Measurements from ENCODE around the gene AMMECR1L.
"Not testable (repeated sequence)": the region's sequence is repeated elsewhere in the genome, so short reads cannot be mapped to it uniquely, and the experiment has no call there.

The AMMECR1L gene

DNA sequence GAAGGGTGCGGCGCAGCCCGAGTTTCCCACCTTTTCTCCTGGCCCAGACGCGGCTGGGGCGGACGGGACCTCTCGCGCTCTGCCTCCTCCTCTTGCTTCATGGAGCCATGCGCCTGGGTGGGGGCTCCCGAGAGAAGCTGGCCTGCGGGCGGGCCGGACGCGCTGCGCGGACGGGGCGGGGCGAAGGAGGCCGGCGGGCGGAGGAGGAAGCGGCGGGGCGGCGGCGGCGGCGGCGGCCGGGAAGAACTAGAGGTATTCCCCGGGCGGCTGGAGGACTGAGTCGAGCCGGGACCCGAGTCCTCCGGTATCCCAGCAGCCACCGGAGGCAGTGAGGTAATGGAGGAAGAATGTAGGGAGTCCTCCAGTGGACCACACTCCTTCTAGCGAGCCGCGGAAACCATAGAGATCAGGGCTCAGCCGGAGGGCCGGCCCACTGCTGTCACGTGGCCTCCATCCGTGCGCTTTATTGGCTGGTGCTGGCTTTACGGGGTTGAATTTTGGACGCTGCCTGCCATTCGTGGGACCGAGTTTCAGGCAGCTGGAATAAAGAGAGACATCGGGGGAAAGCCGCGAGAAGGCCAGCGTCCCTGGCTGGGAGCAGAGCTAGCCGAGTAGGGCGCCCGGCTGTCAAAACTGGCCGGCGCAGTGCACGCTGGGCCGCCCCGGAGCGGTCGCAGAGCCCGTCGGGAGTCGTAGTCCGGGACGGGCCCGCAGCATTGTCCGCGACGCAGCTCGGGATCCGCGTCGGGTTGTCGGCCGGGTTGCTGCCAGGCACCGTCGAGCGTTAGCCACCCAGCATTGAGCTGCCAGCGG lies at the start of gene AMMECR1L:
Gene AMMECR1L, minus strand, starts transcription at position 177 of the 813 bp plus-strand sequence. CDS start 11,722 bp downstream, outside the sequence.
- peak; percentile 17 for DNase-seq

DNA sequence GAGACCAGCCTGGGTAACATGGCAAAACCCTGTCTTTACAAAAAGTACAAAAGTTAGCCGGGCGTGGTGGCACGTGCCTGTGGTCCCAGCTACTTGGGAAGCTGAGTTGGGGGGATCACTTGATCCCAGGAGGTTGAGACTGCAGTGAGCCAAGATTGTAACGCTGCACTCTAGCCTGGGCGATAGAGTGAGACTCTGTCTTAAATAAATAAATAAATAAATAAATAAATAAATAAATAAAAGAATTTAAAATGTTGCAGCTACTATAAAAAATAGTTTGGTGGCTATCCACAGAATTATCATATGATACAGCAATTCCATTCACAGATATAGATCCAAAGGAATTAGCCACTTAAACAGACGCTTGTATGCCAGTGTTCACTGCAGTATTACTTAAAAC lies 49.6 kb upstream of the AMMECR1L start:
- no peak for DNase-seq

DNA sequence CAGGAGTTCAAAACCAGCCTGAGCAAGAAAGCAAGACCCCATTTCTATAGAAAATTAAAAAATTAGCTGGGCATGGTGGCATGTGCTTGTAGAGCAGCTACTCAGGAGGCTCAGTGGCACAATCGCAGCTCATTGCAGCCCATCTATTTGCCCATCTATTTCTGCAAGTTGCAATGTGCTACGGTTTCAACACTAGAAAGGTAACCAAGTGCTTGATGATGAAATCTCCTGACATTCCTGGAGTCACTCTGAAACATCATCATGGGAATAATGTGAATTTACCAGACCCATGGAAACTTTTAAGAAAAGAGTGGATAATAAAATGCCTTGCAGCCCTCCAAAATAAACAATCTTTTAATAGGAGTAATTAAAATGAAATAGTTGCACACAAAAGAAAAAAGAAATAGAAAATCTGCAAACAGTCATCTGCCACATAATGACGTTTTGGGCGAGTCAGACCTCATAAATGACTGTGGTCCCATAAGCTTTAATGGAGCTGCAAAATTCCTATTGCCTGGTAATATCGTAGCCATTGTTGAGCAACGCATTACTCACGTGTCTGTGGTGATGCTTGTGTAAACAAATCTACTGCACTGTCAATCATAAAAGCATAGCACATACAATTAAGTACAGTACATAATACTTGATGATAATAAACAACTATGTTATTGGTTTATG lies 46.6 kb upstream of the AMMECR1L start:
- DNase-seq: no peak

DNA sequence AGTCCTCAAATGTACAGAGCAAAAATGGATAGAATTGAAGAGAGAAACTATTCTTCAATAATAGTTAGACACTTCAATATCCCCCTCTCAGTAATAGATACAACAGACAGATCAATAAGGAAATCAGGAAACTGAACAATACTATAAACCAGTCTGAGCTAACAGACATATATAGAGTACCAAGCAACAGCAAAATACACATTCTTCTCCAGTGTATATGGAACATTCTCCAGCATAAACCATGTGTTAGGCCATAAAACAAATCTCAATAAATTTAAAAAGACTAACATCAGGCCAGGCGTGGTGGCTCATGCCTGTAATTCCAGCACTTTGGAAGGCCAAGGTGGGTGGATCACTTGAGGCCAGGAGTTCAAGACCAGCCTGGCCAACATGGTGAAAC lies 43.7 kb upstream of the AMMECR1L start:
- no peak for DNase-seq

DNA sequence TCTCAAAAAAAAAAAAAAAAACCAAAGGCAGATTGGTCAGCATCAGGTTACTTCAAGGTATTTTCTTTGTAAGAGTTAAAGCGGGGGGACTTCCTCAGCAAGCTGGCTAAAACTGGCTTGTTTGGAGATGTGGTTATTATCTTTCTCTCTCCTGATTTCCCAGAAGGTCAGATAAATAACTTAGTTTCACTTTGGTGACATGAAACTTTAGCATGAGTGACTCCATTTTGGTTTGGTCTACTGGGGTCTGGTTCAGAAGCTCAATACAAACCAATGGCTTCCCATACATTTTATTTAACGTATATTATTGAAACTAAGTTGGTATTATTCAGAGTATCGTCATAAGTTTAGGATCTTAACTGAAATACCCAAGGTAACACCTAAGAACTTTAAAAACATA lies 41.6 kb upstream of the AMMECR1L start:
- DNase-seq: no peak

DNA sequence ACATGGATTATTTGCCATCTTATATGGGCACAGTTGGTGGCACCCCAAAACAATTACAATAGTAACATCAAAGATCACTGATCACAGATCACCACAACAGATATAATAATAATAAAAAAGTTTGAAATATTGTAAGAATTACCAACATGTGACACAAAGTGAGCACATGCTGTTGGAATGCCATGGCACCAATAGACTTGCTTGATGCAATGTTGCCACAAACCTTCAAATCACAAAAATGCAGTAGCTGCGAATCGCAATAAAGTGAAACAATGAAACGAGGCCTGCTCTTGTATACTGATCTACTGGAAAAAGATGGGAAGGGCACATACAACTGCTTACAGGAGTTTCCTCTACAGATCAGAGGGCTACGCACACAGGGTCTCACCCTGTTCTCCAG lies 32.2 kb upstream of the AMMECR1L start:
- no peak for DNase-seq

DNA sequence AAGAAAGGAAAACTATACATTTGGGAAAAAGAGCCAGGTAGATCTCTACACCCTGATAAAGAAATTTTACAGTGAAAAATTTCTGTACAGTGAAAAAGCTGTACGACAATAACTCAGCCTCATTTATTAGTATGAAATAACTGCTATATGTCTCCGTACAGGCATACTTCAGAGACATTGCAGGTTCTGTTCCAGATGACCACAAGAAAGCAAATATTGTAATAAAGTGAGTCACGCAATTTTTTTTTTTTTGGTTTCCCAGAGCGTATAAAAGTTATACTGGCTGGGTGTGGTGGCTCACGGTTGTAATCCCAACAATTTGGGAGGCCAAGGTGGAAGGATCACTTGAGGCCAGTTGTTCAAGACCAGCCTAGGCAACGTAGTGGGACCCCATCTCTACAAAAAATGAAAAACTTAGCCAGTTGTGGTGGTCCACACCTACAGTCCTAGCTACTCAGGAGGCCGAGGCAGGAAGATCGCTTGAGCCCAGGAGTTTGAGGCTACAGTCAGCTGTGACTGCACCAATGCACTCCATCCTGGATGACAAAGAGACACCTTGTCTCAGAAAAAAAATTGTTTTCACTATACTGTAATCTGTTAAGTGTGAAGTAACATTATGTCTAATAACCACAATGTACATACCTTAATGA lies 28.2 kb upstream of the AMMECR1L start:
- no peak for DNase-seq

DNA sequence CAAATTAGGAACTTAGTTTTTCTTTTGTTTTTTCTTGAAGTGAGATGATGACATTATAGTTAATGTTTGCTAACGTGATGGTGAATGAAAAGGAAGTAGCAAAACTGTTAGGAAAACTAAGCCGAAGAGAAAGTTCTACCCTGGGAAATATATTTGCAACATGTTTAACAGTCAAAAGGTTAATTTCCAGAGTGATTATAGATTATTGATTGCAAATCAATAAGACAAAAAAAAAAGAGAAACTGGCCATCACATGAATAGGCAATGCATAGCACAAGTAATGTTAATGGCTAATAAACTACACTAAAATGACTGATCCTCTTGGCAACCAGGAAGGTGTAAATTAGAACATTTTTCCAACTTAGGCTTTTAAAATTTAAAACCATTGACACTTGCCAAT lies 26.0 kb upstream of the AMMECR1L start:
- no peak for DNase-seq

DNA sequence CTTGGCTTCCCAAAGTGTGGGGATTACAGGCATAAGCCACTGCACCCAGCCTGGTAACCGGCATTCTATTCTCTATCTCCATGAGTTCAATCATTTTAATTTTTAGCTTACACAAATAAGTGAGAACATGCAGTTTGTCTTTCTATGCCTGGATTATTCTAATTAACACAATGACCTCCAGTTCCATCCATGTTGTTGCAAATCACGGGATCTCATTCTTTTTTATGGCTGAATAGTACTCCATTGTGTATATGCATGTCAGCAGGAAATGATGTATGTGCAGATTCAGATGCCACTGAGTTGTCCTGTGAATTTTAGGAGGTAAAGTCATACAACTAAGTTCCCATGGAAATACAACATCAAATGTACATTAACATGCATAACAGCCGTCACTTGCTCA lies 24.7 kb upstream of the AMMECR1L start:
- DNase-seq: no peak

DNA sequence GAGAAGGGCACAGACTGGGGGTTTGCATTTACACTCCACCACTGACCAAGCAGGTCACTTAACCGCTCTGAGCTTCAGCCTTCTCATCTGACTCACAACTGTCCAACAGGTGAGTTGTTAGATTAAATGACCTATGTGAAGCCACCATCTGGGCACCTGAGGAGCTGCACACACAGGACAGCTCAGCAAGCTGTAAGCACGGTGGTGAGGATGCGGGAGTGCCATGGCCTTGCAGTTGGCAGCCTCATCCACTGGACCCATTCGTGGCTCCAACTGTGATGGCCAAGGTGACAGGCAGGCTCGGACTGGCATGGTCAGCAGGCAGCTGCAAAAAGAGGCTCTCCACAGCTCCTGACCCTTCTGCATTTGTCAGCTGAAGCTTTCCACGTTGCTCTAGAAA lies 23.3 kb upstream of the AMMECR1L start:
- DNase-seq: no peak

DNA sequence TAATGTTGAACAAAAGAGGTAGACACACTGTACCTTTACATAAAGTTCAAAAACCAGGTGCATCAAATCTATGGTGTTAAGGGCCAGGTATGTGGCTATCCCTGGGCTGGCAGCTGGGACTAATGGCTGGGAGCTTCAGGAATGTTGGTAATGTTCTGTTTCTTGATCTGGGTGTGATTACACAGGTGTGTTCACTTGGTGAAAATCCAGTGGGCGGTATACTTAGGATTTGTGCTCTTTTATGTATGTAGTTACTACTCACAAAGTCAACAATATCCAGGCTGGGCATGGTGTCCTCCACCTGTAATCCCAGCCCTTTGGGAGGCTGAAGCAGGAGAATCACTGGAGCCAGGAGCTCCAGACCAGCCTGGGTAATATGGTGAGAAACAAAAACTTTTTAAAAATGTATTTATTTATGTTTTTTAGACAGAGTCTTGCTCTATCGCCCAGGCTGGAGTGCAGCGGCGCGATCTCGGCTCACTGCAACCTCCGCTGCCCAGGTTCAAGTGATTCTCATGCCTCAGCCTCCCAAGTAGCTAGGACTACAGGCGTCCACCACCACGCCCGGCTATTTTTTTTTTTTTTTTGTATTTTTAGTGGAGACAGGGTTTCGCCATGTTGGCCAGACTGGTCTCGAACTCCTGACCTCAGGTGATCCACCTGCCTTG lies 22.1 kb upstream of the AMMECR1L start:
- not testable (repeated sequence) for DNase-seq

DNA sequence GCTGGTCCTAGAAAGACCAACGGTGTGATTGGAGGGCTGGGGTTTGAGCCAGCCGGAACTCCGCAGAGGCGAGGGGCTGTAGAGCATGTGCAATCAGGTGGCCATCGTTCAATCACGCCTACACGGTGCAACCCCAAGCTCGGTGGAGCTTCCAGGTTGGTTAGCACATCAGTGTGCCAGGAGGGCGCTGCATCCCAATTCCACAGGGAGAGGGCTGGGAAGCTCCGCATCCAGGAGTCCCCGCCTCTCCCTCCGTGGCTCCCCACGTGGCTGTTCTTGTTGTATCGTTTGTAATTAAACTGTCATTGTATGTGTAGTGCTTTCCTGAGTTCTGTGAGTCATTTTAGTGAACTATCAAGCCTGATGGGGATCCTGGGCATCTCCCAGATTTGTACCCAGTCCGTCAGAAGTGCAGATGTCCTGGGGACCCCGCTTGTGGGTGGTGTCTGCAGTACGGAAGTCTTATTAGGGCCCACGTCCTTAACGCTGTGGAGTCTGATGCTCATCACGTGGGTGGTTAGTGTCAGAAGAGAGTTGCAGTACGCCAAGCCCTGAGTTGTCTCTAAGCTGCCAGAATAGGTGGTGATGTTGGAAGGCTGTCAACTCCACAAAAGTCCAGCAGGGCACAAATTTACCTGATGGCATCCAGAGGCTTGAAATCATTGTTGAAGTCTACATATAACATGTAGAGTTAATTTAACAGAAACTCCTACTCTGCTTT lies 20.6 kb upstream of the AMMECR1L start:
- peak; percentile 3 for DNase-seq

DNA sequence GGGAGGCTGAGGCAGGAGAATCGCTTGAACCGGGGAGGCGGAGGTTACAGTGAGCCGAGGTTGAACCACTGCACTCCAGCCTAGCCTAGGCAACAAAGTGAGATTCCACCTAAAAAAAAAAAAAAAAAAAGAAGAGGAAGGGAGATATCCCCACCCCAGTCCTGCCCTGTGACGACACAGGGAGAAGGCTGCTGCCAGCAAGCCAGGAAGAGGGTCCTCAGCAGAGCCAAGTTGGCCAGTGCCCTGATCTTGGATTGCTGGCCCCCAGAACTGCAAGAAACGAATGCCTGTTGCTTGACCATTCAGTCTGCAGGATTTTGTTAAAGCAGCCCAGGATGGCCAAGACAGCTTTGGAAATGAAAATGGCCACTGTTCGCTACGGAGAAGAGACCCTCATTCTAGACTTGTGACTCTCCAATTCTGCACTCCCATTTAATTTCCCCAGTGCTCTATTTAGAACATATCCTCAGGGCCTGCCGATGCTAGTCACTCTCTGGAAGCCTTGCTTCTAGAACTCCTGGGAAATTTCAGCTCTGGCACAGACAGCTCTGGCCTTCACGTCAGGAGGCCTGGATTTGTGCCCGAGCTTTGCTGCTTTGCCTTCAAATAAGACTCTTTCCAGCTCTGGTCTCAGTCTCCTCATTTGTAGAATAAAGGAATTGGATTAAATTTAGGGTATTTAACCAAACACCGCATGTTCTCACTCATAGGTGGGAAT lies 15.7 kb upstream of the AMMECR1L start:
- DNase-seq: no peak

DNA sequence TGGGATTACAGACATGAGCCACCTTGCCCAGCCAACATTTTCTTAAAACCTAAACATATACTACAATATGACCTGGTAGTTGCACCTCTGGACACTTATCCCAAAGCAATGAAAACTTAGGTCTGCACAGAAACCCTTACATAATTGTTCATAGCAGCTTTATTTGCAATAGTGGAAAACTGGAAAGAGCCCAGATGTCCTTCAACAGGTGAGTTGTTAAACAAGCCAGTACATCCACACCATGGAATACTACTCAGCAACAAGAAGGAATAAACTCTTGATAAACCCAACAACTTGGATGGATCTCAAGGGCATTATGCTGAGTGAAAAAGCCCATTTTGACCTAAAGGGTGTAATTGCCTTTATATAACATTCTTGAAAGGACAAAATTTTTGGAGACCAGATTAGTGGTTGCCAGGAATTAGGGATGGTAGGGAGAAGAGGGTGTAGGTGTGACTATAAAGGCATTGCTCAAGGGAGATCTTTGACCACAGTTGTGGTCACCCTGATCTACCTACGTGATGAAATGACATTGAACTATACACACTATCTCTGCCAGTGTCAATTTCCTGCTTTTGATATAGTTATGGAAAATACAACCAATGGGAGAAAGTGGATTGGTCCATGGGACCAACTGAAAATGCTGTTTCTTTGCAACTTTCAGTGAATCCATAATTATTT lies 11.9 kb upstream of the AMMECR1L start:
- DNase-seq: no peak

DNA sequence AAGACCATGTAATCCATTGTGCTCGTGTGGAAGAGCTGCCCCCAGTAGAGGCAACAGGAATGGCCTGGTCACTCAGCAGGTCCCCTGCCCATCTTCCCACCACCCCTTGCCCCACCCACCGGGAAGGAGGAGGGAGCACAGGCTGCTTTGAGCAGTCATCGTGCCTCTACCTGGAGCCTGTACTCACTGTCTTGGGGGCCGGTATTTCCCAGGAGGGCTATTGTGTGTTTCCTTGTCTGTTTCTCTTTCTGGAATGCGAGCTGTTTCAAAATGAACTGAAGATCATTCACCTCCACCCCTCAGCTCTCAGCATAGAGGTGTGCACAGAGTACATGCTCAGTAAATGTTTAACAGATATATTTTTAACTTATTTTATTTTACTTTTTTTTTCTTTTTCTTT lies 7.7 kb upstream of the AMMECR1L start:
- DNase-seq: no peak

DNA sequence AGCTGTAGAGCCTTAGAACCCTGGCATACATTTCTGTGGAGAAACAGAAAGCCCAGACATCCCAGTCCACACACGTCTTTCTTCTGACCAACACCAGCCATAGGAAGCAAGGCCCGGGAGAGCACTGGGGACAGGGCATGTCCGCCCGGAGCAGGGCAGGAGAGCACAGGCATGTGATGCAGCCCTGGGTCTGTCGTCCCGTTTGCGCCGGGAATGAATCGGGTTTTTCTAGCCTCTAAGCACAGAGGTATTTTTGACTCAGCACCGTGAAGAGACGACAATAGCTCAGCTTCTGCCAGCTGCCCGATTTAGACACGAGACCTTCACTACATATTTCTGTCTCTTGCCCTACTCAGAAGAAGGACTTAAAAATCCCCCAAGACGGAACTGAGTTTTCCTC lies 7.3 kb upstream of the AMMECR1L start:
- no peak for DNase-seq

DNA sequence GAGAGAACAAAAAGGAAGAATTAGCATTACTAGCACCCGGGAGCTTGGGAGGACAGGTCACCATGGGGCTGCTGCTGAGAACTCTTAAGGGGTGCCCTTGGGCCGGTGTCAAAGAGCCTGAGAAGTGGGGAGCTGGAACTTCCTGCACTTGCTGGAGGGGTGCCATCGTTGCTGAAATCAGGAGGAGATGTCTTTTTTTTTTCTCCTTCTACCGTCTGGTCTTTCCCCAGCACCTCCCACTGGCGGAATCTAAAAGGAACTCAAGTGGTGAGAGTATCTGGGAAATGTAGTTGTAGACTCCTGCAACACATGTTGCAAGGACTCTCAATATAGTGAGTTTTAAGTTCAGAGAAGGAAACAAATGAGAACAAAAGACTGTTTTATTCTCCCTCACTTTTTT lies 6.1 kb upstream of the AMMECR1L start:
- no peak for DNase-seq

DNA sequence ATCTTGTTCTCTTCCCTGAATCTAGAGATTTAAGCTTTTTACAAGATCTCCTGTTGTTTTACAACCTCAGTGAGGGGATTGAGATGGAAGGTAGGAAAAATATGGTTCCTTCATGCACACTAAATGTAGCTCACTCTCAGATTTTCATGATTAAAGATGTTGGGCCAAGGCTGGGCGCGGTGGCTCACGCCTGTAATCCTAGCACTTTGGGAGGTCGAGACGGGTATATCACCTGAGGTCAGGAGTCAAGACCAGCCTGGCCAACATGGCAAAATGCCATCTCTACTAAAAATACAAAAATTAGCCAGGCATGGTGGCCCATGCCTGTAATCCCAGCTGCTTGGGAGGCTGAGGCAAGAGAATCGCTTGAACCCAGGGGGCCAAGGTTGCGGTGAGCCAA lies 5.0 kb upstream of the AMMECR1L start:
- not testable (repeated sequence) for DNase-seq

DNA sequence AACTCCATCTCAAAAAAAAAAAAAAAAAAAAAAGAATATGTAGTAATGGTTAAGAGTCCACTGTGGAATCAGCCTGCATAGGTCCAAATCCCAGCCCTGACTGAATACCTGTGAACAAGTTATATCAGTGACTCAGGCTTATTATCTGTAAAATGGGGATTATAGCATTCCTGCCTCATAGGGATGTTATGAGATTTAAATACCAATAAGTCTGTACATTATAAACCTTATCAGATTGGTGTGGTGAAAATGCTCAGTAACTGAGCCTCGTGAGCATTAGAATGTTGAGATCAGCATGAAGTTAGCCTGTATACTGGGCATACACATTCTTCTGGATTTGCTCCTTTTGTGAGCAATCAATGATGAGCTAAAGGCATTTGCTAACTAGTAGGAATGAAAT lies 3.0 kb upstream of the AMMECR1L start:
- no peak for DNase-seq

DNA sequence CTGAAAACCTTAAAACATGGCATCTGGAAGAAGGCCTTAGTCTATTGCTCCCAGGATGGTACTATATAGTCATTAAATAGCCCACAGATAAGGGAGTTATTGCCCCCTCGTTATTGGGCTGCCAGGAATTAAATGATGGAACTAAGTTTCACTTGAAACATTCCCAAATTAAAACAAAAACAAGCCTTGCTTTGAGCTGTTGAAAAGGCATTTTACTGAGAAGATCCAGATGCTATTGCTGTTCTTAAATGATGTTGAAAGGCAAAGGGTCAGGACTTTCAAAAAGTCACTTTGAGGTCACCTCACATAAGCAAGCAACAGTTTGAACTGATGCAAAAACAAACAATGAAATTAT lies 2.0 kb upstream of the AMMECR1L start:
- no peak for DNase-seq

DNA sequence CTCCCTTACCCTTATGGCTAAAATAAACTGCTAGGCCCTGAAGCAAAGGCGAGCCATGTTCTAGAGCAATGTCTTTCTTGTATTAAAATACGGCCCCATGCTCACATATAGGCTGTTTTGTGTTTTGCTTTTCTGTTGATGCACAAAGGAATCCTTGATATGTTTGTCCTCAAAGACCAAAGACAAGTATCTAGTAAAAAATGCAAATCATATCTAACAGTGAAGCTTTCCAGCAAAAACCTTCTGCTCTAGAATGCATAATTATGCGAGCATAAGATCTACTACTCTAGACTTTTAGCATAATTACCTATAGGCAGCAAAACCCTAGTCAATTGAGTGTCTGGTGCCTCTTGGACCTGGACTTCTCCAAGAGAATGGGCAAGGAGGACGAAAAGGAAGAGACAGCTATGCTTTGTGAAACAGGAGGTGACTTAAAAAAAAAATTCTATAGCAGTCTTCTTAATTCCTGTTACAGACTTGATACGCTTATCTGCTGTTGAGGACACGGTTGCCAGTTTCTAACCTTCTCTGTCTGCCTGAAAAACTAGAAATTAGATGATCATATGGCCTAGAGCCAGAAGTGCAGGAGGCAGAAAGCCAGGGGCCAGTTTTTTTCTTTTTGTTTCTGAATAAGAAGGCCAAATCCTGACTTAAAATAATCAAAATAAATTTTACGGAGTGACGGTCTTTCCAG lies 1.5 kb upstream of the AMMECR1L start:
- DNase-seq: no peak

Measured in NCI-H1092 treated with DMSO at 0.1 percent for 48 hours (cell line).